GM12891 (cell line): ENCODE results near the gene SFMBT1.
A peak's percentile ranks its signal among the peaks of the same experiment; 100 is the strongest.

Experiments used
- DNase-seq: peaks from one replicate; pipeline ENCODE4 v3.0.0; 2011; ENCODE audit warnings: low spot score; ENCODE audit not compliant: insufficient read length
- FAIRE-seq: peaks from 2 replicates; lab custom pipeline; 2011; peaks lifted over from hg19 to GRCh38; lab: Jason Lieb, UNC
- PAX5 ChIP-seq: IDR thresholded peaks from 2 replicates; pipeline ENCODE4 v1.6.1; 2011; ENCODE audit warnings: low read length, moderate library complexity, mild to moderate bottlenecking; ENCODE audit not compliant: insufficient read depth, severe bottlenecking
- POLR2A ChIP-seq: IDR thresholded peaks from 2 replicates; pipeline ENCODE4 v1.6.1; 2011; ENCODE audit warnings: low read depth, low read length, control low read depth
- POLR2AphosphoS5 ChIP-seq: IDR thresholded peaks from 2 replicates; pipeline ENCODE4 v1.6.1; 2011; ENCODE audit warnings: low read depth, low read length, control low read depth
- POU2F2 ChIP-seq: IDR thresholded peaks from 2 replicates; pipeline ENCODE4 v1.6.1; 2011; ENCODE audit warnings: low read depth, mild to moderate bottlenecking, control low read depth, low read length, moderate library complexity
- SPI1 ChIP-seq: IDR thresholded peaks from 2 replicates; pipeline ENCODE4 v1.6.1; 2011; ENCODE audit warnings: low read depth, low read length, control low read depth
- TAF1 ChIP-seq: IDR thresholded peaks from 2 replicates; pipeline ENCODE4 v1.6.1; 2011; ENCODE audit warnings: low read depth, low read length, control low read depth

SFMBT1 gene

GRCh38 chr3:52880474-52880873 lies 165.4 kb downstream of the SFMBT1 start:
- DNase-seq = no peak
- TF ChIP-seq SPI1 = peak; percentile 55
- TF ChIP-seq POLR2AphosphoS5 = no peak
- TF ChIP-seq POU2F2 = 0 out of 2 replicates have a peak, but pooled peaks have one; percentile 16
- peak; percentile 54 for FAIRE-seq

DNA sequence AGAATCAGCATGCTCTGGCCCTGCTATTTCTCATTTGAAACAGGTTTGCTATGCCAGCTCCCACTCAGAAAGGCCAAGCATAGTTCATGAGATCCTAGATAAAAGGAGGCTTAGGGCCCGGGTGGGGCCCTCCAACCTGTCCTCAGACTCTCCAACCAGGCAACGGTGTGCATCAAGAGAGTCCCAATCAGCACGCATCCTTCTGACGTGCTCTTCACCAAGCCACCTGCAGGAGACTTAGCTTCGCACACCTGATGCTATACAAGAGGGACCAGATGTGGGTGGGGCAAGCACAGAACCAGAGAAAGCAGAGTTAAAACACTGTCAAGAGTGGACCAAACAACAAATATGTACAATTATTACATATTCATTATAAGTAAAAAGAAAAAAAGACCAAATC lies 165.8 kb downstream of the SFMBT1 start:
- TF ChIP-seq POU2F2 (no peak), PAX5 (no peak), POLR2AphosphoS5 (no peak)
- peak; percentile 38 for FAIRE-seq
- no peak for DNase-seq

GRCh38 chr3:52879581-52879980 lies 166.3 kb downstream of the SFMBT1 start:
- FAIRE-seq (no peak), DNase-seq (no peak)
- TF ChIP-seq POU2F2 (no peak), SPI1 (no peak), PAX5 (no peak), TAF1 (no peak), POLR2AphosphoS5 (no peak), POLR2A (no peak)

DNA sequence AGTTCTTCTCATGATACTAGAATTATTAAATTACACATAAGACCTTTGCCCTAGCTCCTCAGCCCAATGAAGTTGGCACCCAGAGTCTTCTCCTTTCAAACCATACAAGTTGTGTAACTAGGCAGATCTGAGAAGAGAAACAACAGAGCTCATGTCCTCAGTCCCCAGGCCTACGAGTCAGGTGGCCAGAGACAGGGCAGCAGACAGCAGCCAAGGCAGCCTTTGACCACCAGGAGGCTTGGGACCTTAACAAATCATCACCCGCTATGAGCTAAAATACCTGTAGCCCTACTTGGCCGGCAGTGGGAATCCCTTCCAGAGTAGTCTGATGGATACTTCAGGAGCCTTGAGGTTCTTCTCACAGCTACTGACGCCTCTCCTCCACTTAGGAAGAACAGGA lies 166.8 kb downstream of the SFMBT1 start:
- TF ChIP-seq SPI1 = no peak
- no peak for TF ChIP-seq PAX5
- no peak for TF ChIP-seq POU2F2
- TF ChIP-seq POLR2AphosphoS5 = no peak
- TF ChIP-seq POLR2A = no peak
- no peak for TF ChIP-seq TAF1
- DNase-seq (no peak), FAIRE-seq (no peak)

GRCh38 chr3:52877085-52877484 lies 168.8 kb downstream of the SFMBT1 start:
- DNase-seq (no peak), FAIRE-seq (no peak)
- TF ChIP-seq POU2F2 (no peak), TAF1 (no peak), PAX5 (no peak), POLR2A (no peak), POLR2AphosphoS5 (no peak), SPI1 (no peak)

- no peak for DNase-seq
- no peak for TF ChIP-seq PAX5
- TF ChIP-seq TAF1 = no peak
- TF ChIP-seq POLR2A = no peak
- TF ChIP-seq POLR2AphosphoS5 = no peak
- no peak for TF ChIP-seq SPI1
- TF ChIP-seq POU2F2 = no peak
- no peak for FAIRE-seq
Measured at GRCh38 chr3:52874864-52875587, 170.8 kb downstream of the SFMBT1 start.

GRCh38 chr3:52874160-52874701 lies 171.6 kb downstream of the SFMBT1 start:
- peak; percentile 60 for FAIRE-seq
- TF ChIP-seq TAF1 (no peak), PAX5 (no peak), POU2F2 (no peak), POLR2AphosphoS5 (no peak), SPI1 (no peak), POLR2A (no peak)
- DNase-seq = no peak

DNA sequence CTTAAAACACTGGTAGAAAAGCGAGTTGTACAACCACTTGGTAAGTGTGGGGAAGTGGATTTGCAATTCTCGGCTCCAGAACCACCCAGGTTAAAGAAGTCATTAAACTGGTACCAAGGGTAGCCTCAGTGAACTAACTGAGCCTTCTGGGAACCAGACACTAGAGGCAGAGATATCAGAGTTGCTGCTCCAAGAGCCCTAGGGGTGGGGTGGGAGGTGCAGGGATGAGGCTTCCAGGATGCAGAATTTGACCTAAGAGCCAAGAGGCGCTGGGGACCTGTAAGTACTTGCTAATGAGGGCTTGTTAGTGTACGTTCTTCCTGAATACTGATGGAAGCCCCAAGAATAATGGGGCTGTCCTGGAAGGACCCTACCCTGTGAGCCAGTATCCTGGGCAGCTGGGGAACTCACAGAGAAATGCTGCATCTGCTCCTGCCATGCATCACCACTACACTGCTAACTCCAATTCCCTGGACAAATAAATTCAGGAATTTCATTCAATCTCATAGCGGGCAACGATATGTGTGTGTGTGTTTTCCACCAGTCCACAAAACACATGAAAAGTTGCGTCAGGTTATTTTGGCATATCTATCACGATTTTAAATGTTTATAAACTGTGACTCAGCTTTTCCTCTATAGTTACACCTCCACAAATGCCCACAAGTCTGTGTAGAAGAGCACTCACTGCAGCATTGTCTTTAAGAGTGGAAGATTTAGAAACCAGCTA lies 172.3 kb downstream of the SFMBT1 start:
- peak; percentile 69 for FAIRE-seq

GRCh38 chr3:52872245-52872644 lies 173.6 kb downstream of the SFMBT1 start:
- DNase-seq (no peak), FAIRE-seq (no peak)
- TF ChIP-seq SPI1 = no peak
- TF ChIP-seq POLR2AphosphoS5 = no peak
- no peak for TF ChIP-seq POLR2A
- no peak for TF ChIP-seq PAX5
- no peak for TF ChIP-seq TAF1
- no peak for TF ChIP-seq POU2F2

More for the DNA sequence above, 172.3 kb downstream of the SFMBT1 start:
- TF ChIP-seq POLR2A = no peak
- TF ChIP-seq TAF1 = no peak
- no peak for TF ChIP-seq POU2F2
- no peak for TF ChIP-seq POLR2AphosphoS5
- DNase-seq = no peak
